HepG2 (cell line): Measurements from ENCODE around the gene TMEM59. TPM values are rescaled to one million over a fixed set of nuclear protein-coding genes. Genes with fewer than 3 reads are reported as not detected.

Source experiments
- ATAD3A ChIP-seq: sonication (generic); formaldehyde crosslinking; IDR thresholded peaks from 2 replicates; pipeline ENCODE4 v1.4.0; 2020; ENCODE audit warnings: missing genetic modification reagents
- ATF2 ChIP-seq: sonication (generic); formaldehyde crosslinking; IDR thresholded peaks from 2 replicates; pipeline ENCODE4 v1.4.0; 2020; ENCODE audit warnings: missing genetic modification reagents
- CREM ChIP-seq, 2 experiments: sonication (generic) in 1 of 2; formaldehyde crosslinking in 1 of 2; IDR thresholded peaks; 2 replicates each; pipeline versions ENCODE4 v1.4.0 to v1.6.1; 2016 to 2020; ENCODE audit warnings: antibody characterized with exemption in 1 of 2, mild to moderate bottlenecking in 1 of 2, missing genetic modification reagents in 1 of 2
- HBP1 ChIP-seq: IDR thresholded peaks from 2 replicates; pipeline ENCODE4 v1.6.1; 2016; ENCODE audit warnings: low read depth, control low read depth
- HHEX ChIP-seq: IDR thresholded peaks from 2 replicates; pipeline ENCODE4 v1.6.1; 2016; ENCODE audit warnings: control low read depth
- HNRNPH1 ChIP-seq: fragments of 200-400 bp; formaldehyde crosslinking; optimal IDR thresholded peaks from 2 replicates; pipeline ENCODE3; 2017; ENCODE audit warnings: mild to moderate bottlenecking, low read depth, low read length
- MAF1 ChIP-seq: sonication (generic); formaldehyde crosslinking; IDR thresholded peaks from 2 replicates; pipeline ENCODE4 v1.5.0; 2020; ENCODE audit warnings: missing genetic modification reagents, borderline replicate concordance
- MBNL3 ChIP-seq: fragments of 250-450 bp; sonication (Bioruptor Pico); conservative IDR thresholded peaks from 2 replicates; pipeline ENCODE4 v1.8.0; 2022; ENCODE audit warnings: mild to moderate bottlenecking, inconsistent platforms
- NR0B2 ChIP-seq: sonication (generic); formaldehyde crosslinking; IDR thresholded peaks from 2 replicates; pipeline ENCODE4 v1.4.0; 2020; ENCODE audit warnings: mild to moderate bottlenecking, missing genetic modification reagents
- POLR2G ChIP-seq: fragments of 200-400 bp; formaldehyde crosslinking; IDR thresholded peaks from 2 replicates; pipeline ENCODE4 v1.6.1; 2018; ENCODE audit warnings: mild to moderate bottlenecking, low read depth, low read length, moderate library complexity
- RFX3 ChIP-seq: IDR thresholded peaks from 2 replicates; pipeline ENCODE4 v1.6.1; 2016; ENCODE audit warnings: missing biosample characterization, missing genetic modification reagents
- SOX6 ChIP-seq, 2 experiments: fragments of 450-650 bp in 1 of 2; sonication (generic) in 1 of 2; formaldehyde crosslinking in 1 of 2; IDR thresholded peaks; 2 replicates each; pipeline versions ENCODE4 v1.4.0 to v1.6.1; 2017 to 2020; ENCODE audit warnings: antibody characterized with exemption in 1 of 2, mild to moderate bottlenecking in 1 of 2, missing genetic modification reagents in 1 of 2
- TEF ChIP-seq: sonication (generic); formaldehyde crosslinking; IDR thresholded peaks from 2 replicates; pipeline ENCODE4 v1.5.0; 2020; ENCODE audit warnings: missing genetic modification reagents
- WIZ ChIP-seq: sonication (generic); formaldehyde crosslinking; IDR thresholded peaks from 2 replicates; pipeline ENCODE4 v1.5.1; 2020; ENCODE audit warnings: mild to moderate bottlenecking, missing genetic modification reagents
- ZBED4 ChIP-seq: sonication (generic); formaldehyde crosslinking; IDR thresholded peaks from 2 replicates; pipeline ENCODE4 v1.4.0; 2020; ENCODE audit warnings: missing genetic modification reagents, borderline replicate concordance
- ZMYM4 ChIP-seq: sonication (generic); formaldehyde crosslinking; IDR thresholded peaks from 2 replicates; pipeline ENCODE4 v1.8.1; 2023; ENCODE audit warnings: mild to moderate bottlenecking, missing genetic modification reagents
- ZNF251 ChIP-seq: sonication (generic); formaldehyde crosslinking; IDR thresholded peaks from 2 replicates; pipeline ENCODE4 v1.9.0; 2021; ENCODE audit warnings: mild to moderate bottlenecking, missing genetic modification reagents
- ZNF263 ChIP-seq: sonication (generic); formaldehyde crosslinking; IDR thresholded peaks from 2 replicates; pipeline ENCODE4 v1.4.0; 2020; ENCODE audit warnings: missing genetic modification reagents
- ZNF572 ChIP-seq: sonication (generic); formaldehyde crosslinking; IDR thresholded peaks from 2 replicates; pipeline ENCODE4 v1.5.1; 2020; ENCODE audit warnings: mild to moderate bottlenecking, missing genetic modification reagents
- ZNF720 ChIP-seq: sonication (generic); formaldehyde crosslinking; IDR thresholded peaks from 2 replicates; pipeline ENCODE4 v1.4.0; 2020; ENCODE audit warnings: missing genetic modification reagents
- polyA plus RNA-seq, 8 experiments: library from polyadenylated mRNA; depleted of rRNA in 3 of 8; stranded (reverse) in 7 of 8; unstranded in 1 of 8; fragments of >200 nt; fragmentation: Illumina TruSeq in 4 of 8; extraction: Trizol in 4 of 8; gene quantifications; 2 replicates each; pipeline versions ENCODE4 v1.2.1 to v1.2.3, GENCODE V29; 2011 to 2016; ENCODE audit warnings: low read depth in 4 of 8, missing spikeins in 1 of 8, mixed read lengths in 1 of 8; ENCODE audit not compliant: insufficient read depth in 1 of 8
- total RNA-seq, 5 experiments: library from RNA; depleted of rRNA; stranded (reverse); fragments of >200 nt; fragmentation: Illumina TruSeq; extraction: Trizol; gene quantifications; 2 replicates each; pipeline ENCODE4 v1.2.3, GENCODE V29; 2016; ENCODE audit warnings: low read depth in 1 of 5

The TMEM59 gene
- total and polyA plus RNA-seq, 2 of the 13 experiments (the other 11 are each of a cell fraction or from before 2014, with no cell fraction given): 147 to 363 TPM

- TF ChIP-seq HBP1 (CRISPR knock-in tag) (no peak), ZMYM4 (CRISPR knock-in tag) (no peak), ZNF251 (CRISPR knock-in tag) (no peak), ZBED4 (CRISPR knock-in tag) (no peak; the same call in 1 of the 2 replicates), SOX6 (IDR thresholded peaks at IDR 0.05) (no peak), SOX6 (CRISPR knock-in tag; IDR thresholded peaks at IDR 0.05) (peak; percentile 89), ZNF263 (CRISPR knock-in tag) (no peak), ZNF572 (no peak), ZNF720 (no peak), HHEX (CRISPR knock-in tag) (no peak), MBNL3 (CRISPR knock-in tag) (no peak), RFX3 (CRISPR knock-in tag) (no peak), MAF1 (CRISPR knock-in tag) (no peak), ATF2 (peak; percentile 75; the same call in 1 of the 2 replicates), ATAD3A (CRISPR knock-in tag) (no peak), POLR2G (no peak), HNRNPH1 (no peak), NR0B2 (no peak), WIZ (CRISPR knock-in tag) (no peak), CREM (IDR thresholded peaks at IDR 0.05) (no peak; the same call in 1 of the 2 replicates), CREM (CRISPR knock-in tag; IDR thresholded peaks at IDR 0.05) (no peak), TEF (CRISPR knock-in tag) (no peak)
These were observed 36.4 kb downstream of the TMEM59 start (continued) for GRCh38 chr1:54016343-54017282.
